DND-41 (cell line): Measurements from ENCODE around the gene KSR2.

Experiments used
- CTCF ChIP-seq: IDR thresholded peaks from 2 replicates; pipeline ENCODE4 v1.5.1; 2012; ENCODE audit warnings: borderline replicate concordance, low read length, moderate library complexity, mild to moderate bottlenecking; ENCODE audit not compliant: poor library complexity, severe bottlenecking; ENCODE audit errors: extremely low read depth
- EZH2 ChIP-seq: IDR thresholded peaks from 3 replicates; pipeline ENCODE4 v1.6.1; 2012; ENCODE audit warnings: borderline replicate concordance, low read depth, mild to moderate bottlenecking, moderate library complexity, low read length, inconsistent platforms; ENCODE audit not compliant: severe bottlenecking

- no peak for TF ChIP-seq EZH2
- no peak for TF ChIP-seq CTCF
These were observed 541.6 kb downstream of the KSR2 start for GRCh38 chr12:117427211-117427610.
